Measurements from ENCODE around the gene MAP6. TPM values are rescaled to one million over a fixed set of nuclear protein-coding genes. Genes with fewer than 3 reads are reported as not detected.

The MAP6 gene
- total RNA-seq, result 2.1 and 3.7 TPM in 2 replicates

GRCh38 chr11:75668451-75669297 is at the start of gene MAP6:
MAP6 (minus strand) TSS chr11:75669038; CDS start chr11:75668369, 669 bp downstream.

GRCh38 chr11:75717608-75718418 is 49.0 kb upstream of the MAP6 start, which contains the start of gene MOGAT2:
MOGAT2 (plus strand) TSS chr11:75717838; CDS start chr11:75717889, 51 bp downstream.

GRCh38 chr11:75562048-75562835 is 106.6 kb downstream of the MAP6 start, which contains the start of gene SERPINH1:
SERPINH1 (plus strand) TSS chr11:75562253; CDS start chr11:75566350, 4,097 bp downstream.

Other genes starting within 250 kb of the MAP6 start
- gene KLHL35, start 235.8 kb downstream of the MAP6 start, total RNA-seq, result 4.5 and 8.3 TPM in 2 replicates
- gene GDPD5, start 143.1 kb downstream of the MAP6 start, total RNA-seq, result 3.7 and 5.6 TPM in 2 replicates
- 2,010 and 2,056 TPM in 2 replicates for gene SERPINH1, start 106.8 kb downstream of the MAP6 start, total RNA-seq
- gene MOGAT2, start 48.8 kb upstream of the MAP6 start, total RNA-seq, result not detected in 2 replicates
- gene DGAT2, start 99.7 kb upstream of the MAP6 start, total RNA-seq, result 9.0 and 13.2 TPM in 2 replicates
- gene UVRAG, start 146.2 kb upstream of the MAP6 start, total RNA-seq, result 14.3 and 16.7 TPM in 2 replicates